Measurements from ENCODE around the gene ZNF639. TPM values are rescaled to one million over a fixed set of nuclear protein-coding genes. Genes with fewer than 3 reads are reported as not detected.

Gene ZNF639
- total and polyA plus RNA-seq, 11 donors, result 9.2 to 46.0 (median 29.6) TPM

GRCh38 chr3:179323197-179324110 is 623 bp downstream of the ZNF639 start:
- intact Hi-C loops (cut with DNase I), result loop anchor here in 8 of 10 donors (1.0 to 10.0 kb wide), 10 partner anchors 23 to 251 kb away; partner anchors contain the start of genes MFN1 (in 4 of the 8), PIK3CA (in 3 of the 8), ACTL6A (in 2 of the 8) and ZMAT3 (in 1 of the 8)
- Histone ChIP-seq H3K36me3 (peaks cover 0 to 33% (median 14%) of the 10 kb centered on the region in 9 donors), H3K27me3 (no peaks in the 10 kb centered on the region), H3K9me3 (no peaks in the 10 kb centered on the region), H3K4me3 (peak overlapping the region; percentile 38 to 97 (median 90)), H3K27ac (peak overlapping the region; percentile 87 to 98 (median 96)), H3K4me1 (peaks cover 0 to 36% (median 22%) of the 10 kb centered on the region in 12 donors)
- ATAC-seq (peak; percentile 39 to 81 (median 73)), DNase-seq (peak; percentile 77 to 88 (median 82))
- WGBS, 4 donors, result 0% methylated on average over 57 to 81 of the region's 81 CpGs
- TF ChIP-seq CTCF (IDR thresholded peaks at IDR 0.05) (no peak), POLR2A (IDR thresholded peaks at IDR 0.05) (peak in 1 of 2 donors; percentile 3)

- Histone ChIP-seq H3K4me1 (peaks cover 0 to 36% (median 22%) of the 10 kb centered on the region in 12 donors), H3K4me3 (peak overlapping the region; percentile 38 to 97 (median 90)), H3K27me3 (no peaks in the 10 kb centered on the region), H3K27ac (peak overlapping the region in 11 of 12 donors; percentile 87 to 98 (median 97)), H3K36me3 (peaks cover 0 to 41% (median 23%) of the 10 kb centered on the region in 9 donors), H3K9me3 (no peaks in the 10 kb centered on the region)
- 1 to 3% (median 2%) methylated on average over 8 of the region's 8 CpGs for WGBS, 4 donors
- ATAC-seq, result no peak
- no peak for DNase-seq
- TF ChIP-seq CTCF (IDR thresholded peaks at IDR 0.05) (no peak), POLR2A (IDR thresholded peaks at IDR 0.05) (no peak)
- intact Hi-C loops (cut with DNase I), result loop anchor here in 5 of 10 donors (5.0 to 10.0 kb wide), 5 partner anchors 177 to 252 kb away; partner anchors contain the start of genes ACTL6A (in 1 of the 5), PIK3CA (in 1 of the 5) and ZMAT3 (in 1 of the 5)
Measured at GRCh38 chr3:179324270-179324754, 1.5 kb downstream of the ZNF639 start.

GRCh38 chr3:179330438-179330837 is 7.6 kb downstream of the ZNF639 start:
- intact Hi-C loops (cut with DNase I), result no loop called here

More at GRCh38 chr3:179330438-179330837, 7.6 kb downstream of the ZNF639 start:
- ATAC-seq (no peak), DNase-seq (no peak)
- Histone ChIP-seq H3K36me3 (peaks cover 0 to 99% (median 76%) of the 10 kb centered on the region in 9 donors), H3K4me3 (no peak overlapping the region), H3K27me3 (no peaks in the 10 kb centered on the region), H3K4me1 (peaks cover 0 to 10% (median under 1%) of the 10 kb centered on the region in 12 donors), H3K27ac (no peak overlapping the region), H3K9me3 (no peaks in the 10 kb centered on the region)
- TF ChIP-seq CTCF (IDR thresholded peaks at IDR 0.05) (no peak), POLR2A (IDR thresholded peaks at IDR 0.05) (no peak)
- WGBS, 4 donors, result 81 to 100% (median 94%) methylated on average over 1 of the region's 1 CpG

Data from heart left ventricle (tissue), 16 donors.